Memory B cell (primary cell): Measurements from ENCODE around the gene KLC3.
"Not testable (repeated sequence)": the region's sequence is repeated elsewhere in the genome, so short reads cannot be mapped to it uniquely, and the experiment has no call there.

Experiments
- ATAC-seq: fragments of 150-1000 bp; cut with Tn5 transposase; 2 replicates; pipeline ENCODE4 v1.10.0; 2021; ENCODE audit warnings: low read depth, mild to moderate bottlenecking, moderate library complexity
- DNase-seq, 2 donors: peaks; one replicate each; pipeline ENCODE4 v3.0.0; 2022; ENCODE audit warnings: low spot score in 2 of 2
- H3K27ac Mint-ChIP-seq: one replicate; pipeline ENCODE4 v1.8.0; 2022; ENCODE audit warnings: mild to moderate bottlenecking, moderate library complexity, mixed read lengths
- H3K27me3 Mint-ChIP-seq: one replicate; pipeline ENCODE4 v1.8.0; 2022; ENCODE audit warnings: mixed read lengths
- H3K36me3 Mint-ChIP-seq: one replicate; pipeline ENCODE4 v1.8.0; 2022; ENCODE audit warnings: mild to moderate bottlenecking, mixed read lengths
- H3K4me1 Mint-ChIP-seq: one replicate; pipeline ENCODE4 v1.8.0; 2022; ENCODE audit warnings: mixed read lengths
- H3K4me3 Mint-ChIP-seq: one replicate; pipeline ENCODE4 v1.8.0; 2022; ENCODE audit warnings: mild to moderate bottlenecking, moderate library complexity, mixed read lengths
- H3K9me3 Mint-ChIP-seq: one replicate; pipeline ENCODE4 v1.8.0; 2022; ENCODE audit warnings: mixed read lengths

Gene KLC3

DNA sequence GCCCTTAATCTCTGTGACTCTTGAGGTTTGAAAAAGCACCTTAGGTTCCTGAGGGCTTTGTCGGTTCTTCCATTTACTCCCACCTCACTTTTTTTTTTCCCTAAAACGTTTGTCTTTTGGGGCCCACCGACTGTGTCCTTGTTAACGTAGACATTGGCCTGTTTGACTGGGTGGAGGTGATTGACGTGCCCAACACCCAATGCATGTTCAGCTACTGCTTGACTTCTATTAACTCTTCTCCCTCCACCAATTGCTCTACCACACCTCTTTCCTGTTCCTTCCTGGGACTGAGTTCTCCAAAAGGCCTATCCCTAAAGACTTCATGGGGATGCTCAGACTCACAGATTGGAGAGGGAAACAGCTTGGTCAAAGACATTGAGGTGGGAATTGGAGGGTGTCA, 35.1 kb upstream of the KLC3 start:
- Mint-ChIP-seq H3K9me3 (peaks cover 1% of the 10 kb centered on the region), H3K4me3 (no peak overlapping the region), H3K4me1 (no peaks in the 10 kb centered on the region), H3K27ac (no peak overlapping the region), H3K27me3 (peaks cover 2% of the 10 kb centered on the region), H3K36me3 (peaks cover 10% of the 10 kb centered on the region)
- DNase-seq (no peak), ATAC-seq (no peak)

DNA sequence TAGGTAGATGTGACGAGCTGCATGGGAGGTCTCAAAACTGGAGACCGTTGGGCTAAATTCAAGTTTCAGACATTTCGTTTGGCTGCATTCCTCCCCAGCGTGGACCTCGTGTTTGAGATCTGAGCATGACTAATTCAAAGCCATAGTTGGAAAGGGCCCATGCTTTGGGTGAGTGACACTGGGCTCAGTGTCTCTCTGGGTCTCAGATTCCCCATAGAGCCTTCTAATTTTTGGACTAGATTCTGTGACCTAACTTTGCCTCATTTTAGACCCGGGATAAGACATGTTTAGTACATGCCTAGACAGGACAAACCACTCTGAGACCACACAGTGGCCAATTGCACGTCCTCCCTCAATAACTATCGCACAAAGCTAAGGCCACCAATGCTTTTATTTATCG, 34.5 kb upstream of the KLC3 start:
- ATAC-seq = no peak
- no peak overlapping the region for H3K27ac Mint-ChIP-seq

DNA sequence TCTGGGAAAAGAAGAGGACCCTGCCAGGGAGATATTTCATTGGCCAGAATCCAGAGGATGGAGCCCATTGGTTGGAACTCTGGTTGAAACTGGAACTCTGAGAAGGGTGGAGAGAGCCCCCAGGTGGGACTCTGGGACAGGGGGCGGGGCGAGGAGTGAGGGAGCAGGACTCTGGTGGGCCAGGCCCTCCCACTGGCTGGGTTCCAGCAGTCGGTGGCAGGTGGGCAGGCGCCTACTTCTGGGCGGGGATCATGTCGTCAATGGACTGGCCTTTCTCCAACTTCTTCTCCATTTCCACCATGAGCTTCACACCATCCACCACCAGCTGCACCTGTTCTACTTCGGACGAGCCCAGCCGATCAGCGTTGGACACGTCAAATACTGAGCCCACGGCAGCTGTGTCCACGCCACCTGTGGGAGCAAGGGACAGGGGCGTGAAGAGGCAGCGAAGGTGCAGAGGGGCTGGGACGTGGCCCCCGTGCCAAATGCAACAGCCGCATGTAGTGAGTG, 34.0 kb upstream of the KLC3 start:
- DNase-seq (no peak), ATAC-seq (no peak)
- H3K4me3 Mint-ChIP-seq = no peak overlapping the region
- peaks cover 1% of the 10 kb centered on the region for H3K9me3 Mint-ChIP-seq
- H3K27me3 Mint-ChIP-seq = peaks cover 2% of the 10 kb centered on the region
- H3K36me3 Mint-ChIP-seq = peaks cover 7% of the 10 kb centered on the region
- H3K27ac Mint-ChIP-seq = no peak overlapping the region
- no peaks in the 10 kb centered on the region for H3K4me1 Mint-ChIP-seq

More for the DNA sequence above, 34.5 kb upstream of the KLC3 start:
- DNase-seq = no peak
- no peaks in the 10 kb centered on the region for H3K4me1 Mint-ChIP-seq
- H3K27me3 Mint-ChIP-seq = peaks cover 2% of the 10 kb centered on the region
- H3K36me3 Mint-ChIP-seq = peaks cover 7% of the 10 kb centered on the region
- no peak overlapping the region for H3K4me3 Mint-ChIP-seq
- H3K9me3 Mint-ChIP-seq = peaks cover 1% of the 10 kb centered on the region

- peaks cover 1% of the 10 kb centered on the region for H3K9me3 Mint-ChIP-seq
- ATAC-seq (no peak), DNase-seq (no peak)
- H3K4me3 Mint-ChIP-seq = no peak overlapping the region
- H3K36me3 Mint-ChIP-seq = peaks cover 5% of the 10 kb centered on the region
- peaks cover 3% of the 10 kb centered on the region for H3K27me3 Mint-ChIP-seq
- H3K27ac Mint-ChIP-seq = no peak overlapping the region
- no peaks in the 10 kb centered on the region for H3K4me1 Mint-ChIP-seq
These were observed 33.2 kb upstream of the KLC3 start for GRCh38 chr19:45307361-45307760.

DNA sequence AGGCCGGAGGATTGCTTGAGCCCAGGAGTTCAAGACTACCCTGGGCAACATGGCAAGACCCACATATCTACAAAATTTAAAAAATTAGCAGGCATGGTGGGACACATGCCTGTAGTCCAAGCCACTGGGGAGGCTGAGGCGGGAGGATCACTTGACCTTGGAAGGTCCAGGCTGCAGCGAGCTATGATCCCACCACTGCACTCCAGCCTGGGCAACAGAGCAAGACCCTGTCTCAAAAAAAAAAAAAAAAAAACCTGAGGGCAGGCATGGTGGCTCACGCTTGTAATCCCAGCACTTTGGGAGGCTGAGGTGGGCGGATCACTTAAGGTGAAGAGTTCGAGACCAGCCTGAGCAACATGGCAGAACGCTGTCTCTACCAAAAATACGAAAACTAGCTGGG, 31.2 kb upstream of the KLC3 start:
- not testable (repeated sequence) for H3K4me3 Mint-ChIP-seq, H3K9me3 Mint-ChIP-seq, H3K27me3 Mint-ChIP-seq, DNase-seq, H3K4me1 Mint-ChIP-seq, ATAC-seq, H3K36me3 Mint-ChIP-seq, H3K27ac Mint-ChIP-seq

- Mint-ChIP-seq H3K4me1 (no peaks in the 10 kb centered on the region), H3K27ac (no peak overlapping the region), H3K9me3 (peaks cover 1% of the 10 kb centered on the region), H3K4me3 (no peak overlapping the region), H3K36me3 (peaks cover 7% of the 10 kb centered on the region), H3K27me3 (peaks cover 15% of the 10 kb centered on the region)
- DNase-seq (no peak), ATAC-seq (no peak)
These were observed 28.9 kb upstream of the KLC3 start for GRCh38 chr19:45311621-45312020.

- not testable (repeated sequence) for H3K36me3 Mint-ChIP-seq, H3K4me1 Mint-ChIP-seq, H3K4me3 Mint-ChIP-seq, H3K9me3 Mint-ChIP-seq, H3K27ac Mint-ChIP-seq, DNase-seq, ATAC-seq
- peaks cover 17% of the 10 kb centered on the region for H3K27me3 Mint-ChIP-seq
These were observed 28.3 kb upstream of the KLC3 start for GRCh38 chr19:45312285-45312684.

GRCh38 chr19:45314708-45315245, 25.8 kb upstream of the KLC3 start:
- Mint-ChIP-seq H3K36me3 (peaks cover 5% of the 10 kb centered on the region), H3K4me1 (no peaks in the 10 kb centered on the region), H3K27me3 (peaks cover 21% of the 10 kb centered on the region), H3K27ac (no peak overlapping the region), H3K9me3 (no peaks in the 10 kb centered on the region), H3K4me3 (no peak overlapping the region)
- no peak for DNase-seq
- ATAC-seq = no peak

DNA sequence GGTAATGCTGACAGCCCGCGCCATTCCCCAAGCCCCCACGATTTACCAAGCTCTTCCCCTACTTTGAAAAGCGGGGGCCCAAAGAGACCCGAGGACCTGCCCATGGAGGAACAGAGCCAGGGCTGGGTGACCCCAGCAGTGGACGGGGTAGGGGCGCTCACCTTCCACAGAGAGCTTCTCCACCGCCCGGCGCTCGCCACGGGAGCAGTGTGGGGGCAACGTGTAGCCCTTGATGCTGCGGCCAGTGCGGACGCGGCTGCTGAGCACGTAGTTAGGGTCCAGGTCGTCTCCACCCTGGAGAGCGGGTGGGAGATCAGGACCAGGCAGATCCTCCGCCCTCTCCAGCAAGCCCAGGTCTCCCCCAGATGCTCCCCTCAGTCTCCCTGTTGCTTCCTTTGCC, 25.2 kb upstream of the KLC3 start:
- peaks cover 21% of the 10 kb centered on the region for H3K27me3 Mint-ChIP-seq
- H3K9me3 Mint-ChIP-seq = no peaks in the 10 kb centered on the region
- peaks cover 5% of the 10 kb centered on the region for H3K36me3 Mint-ChIP-seq
- ATAC-seq = no peak
- H3K27ac Mint-ChIP-seq = no peak overlapping the region
- H3K4me3 Mint-ChIP-seq = no peak overlapping the region
- no peak for DNase-seq
- H3K4me1 Mint-ChIP-seq = no peaks in the 10 kb centered on the region

DNA sequence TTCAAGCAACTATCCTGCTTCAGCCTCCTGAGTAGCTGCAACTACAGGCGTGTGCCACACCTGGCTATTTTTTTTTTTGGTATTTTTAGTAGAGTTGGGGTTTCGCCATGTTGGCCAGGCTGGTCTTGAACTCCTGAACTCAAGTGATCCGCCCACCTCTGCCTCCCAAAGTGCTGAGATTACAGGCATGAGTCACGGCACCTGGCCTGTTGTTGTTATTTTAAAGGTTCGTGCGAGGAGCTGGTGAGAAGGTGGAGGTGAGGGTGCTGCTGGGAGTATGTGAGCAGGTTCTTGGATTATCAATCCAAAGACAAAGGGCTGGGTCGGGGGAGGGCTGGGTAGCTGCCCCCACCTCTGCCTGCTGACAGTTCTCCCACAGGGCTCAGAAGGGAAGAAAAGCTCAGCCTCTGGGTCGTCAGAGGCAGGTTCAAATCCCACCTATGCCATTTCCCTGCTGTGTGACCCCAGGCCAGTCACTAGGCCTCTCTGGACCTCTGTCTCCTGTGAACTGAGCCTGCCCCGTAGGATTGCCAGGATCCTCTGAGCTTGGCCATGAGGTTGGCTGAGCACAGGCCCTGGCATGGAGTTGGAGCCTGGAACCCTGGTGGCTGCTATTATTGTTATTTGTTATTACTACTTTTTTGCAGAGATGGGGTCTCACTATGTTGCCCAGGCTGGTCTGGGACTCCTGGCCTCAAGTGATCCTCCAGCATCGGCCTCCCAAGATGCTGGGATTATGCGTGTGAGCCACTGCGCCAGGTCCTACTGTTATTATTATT, 19.4 kb upstream of the KLC3 start:
- peaks cover 22% of the 10 kb centered on the region for H3K27me3 Mint-ChIP-seq
- no peaks in the 10 kb centered on the region for H3K9me3 Mint-ChIP-seq
- no peak overlapping the region for H3K4me3 Mint-ChIP-seq
- DNase-seq (no peak), ATAC-seq (no peak)
- H3K27ac Mint-ChIP-seq = no peak overlapping the region
- peaks cover 1% of the 10 kb centered on the region for H3K4me1 Mint-ChIP-seq
- H3K36me3 Mint-ChIP-seq = peaks cover 3% of the 10 kb centered on the region

DNA sequence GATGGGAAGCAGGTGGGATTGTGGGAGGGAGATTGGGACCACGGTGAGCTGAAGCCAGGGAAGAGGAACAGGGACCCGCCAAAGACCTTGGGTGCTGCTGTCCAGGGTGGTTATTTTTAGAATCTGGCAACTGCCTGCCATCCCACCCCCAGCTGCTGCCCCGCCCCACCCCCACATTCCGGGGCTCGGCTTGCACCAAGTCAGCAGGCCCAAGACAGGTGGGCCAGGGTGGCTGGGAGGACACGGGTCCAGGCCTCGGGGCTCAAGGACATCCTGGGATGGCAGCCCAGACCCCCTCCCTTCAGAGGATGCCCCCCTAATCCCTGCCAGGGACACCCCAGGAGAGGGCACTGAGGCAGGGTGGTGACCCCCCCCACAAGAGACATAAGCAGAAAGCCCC, 18.7 kb upstream of the KLC3 start:
- DNase-seq (no peak), ATAC-seq (no peak)
- Mint-ChIP-seq H3K9me3 (no peaks in the 10 kb centered on the region), H3K4me1 (peaks cover 4% of the 10 kb centered on the region), H3K36me3 (no peaks in the 10 kb centered on the region), H3K4me3 (no peak overlapping the region), H3K27ac (no peak overlapping the region), H3K27me3 (peaks cover 20% of the 10 kb centered on the region)

GRCh38 chr19:45322311-45322710, 18.2 kb upstream of the KLC3 start:
- Mint-ChIP-seq H3K27ac (no peak overlapping the region), H3K36me3 (no peaks in the 10 kb centered on the region), H3K4me3 (no peak overlapping the region), H3K27me3 (peaks cover 19% of the 10 kb centered on the region), H3K4me1 (peaks cover 4% of the 10 kb centered on the region), H3K9me3 (no peaks in the 10 kb centered on the region)
- DNase-seq (no peak), ATAC-seq (no peak)

DNA sequence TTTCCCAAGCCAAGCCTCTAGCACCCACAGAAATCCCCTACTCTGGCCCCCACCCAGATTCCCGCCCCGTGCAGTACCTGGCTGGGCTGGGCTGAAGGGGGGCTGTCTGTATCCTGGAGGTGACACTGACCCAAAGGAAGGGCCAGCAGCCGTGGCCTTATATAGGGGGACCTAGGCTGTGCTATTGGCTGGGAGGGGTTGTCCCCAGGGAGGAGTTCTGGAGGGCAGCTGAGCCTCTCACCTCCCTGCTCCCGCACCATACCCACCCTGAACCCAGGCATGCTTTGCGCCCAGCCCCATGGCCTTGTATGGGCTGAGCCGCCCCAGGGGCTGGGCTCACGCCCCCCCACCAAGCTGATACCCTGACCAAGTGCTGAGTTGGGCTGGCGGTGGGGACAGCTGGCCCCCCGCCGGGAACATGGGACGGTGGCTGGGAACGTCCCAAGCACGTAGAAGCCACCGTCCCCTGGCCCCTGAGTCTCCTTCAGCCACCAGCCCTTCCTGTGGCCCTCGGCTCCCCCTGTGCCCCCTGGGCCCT, 17.7 kb upstream of the KLC3 start, which contains the start of gene CKM:
Gene CKM (minus strand): TSS at position 132 of the 538 bp plus-strand sequence. CDS start 3,162 bp downstream, outside the sequence.
- ATAC-seq (no peak), DNase-seq (no peak)
- no peaks in the 10 kb centered on the region for H3K9me3 Mint-ChIP-seq
- no peak within 1 kb of the TSS for H3K27ac Mint-ChIP-seq
- H3K4me1 Mint-ChIP-seq = peaks cover 4% of the 10 kb centered on the region
- H3K36me3 Mint-ChIP-seq = no peaks in the 10 kb centered on the region
- H3K4me3 Mint-ChIP-seq = no peak within 1 kb of the TSS
- H3K27me3 Mint-ChIP-seq = peaks cover 15% of the 10 kb centered on the region

GRCh38 chr19:45323671-45324081, 16.9 kb upstream of the KLC3 start:
- Mint-ChIP-seq H3K27me3 (peaks cover 17% of the 10 kb centered on the region), H3K27ac (no peak overlapping the region)

More at GRCh38 chr19:45323671-45324081, 16.9 kb upstream of the KLC3 start:
- peaks cover 4% of the 10 kb centered on the region for H3K4me1 Mint-ChIP-seq
- no peak for ATAC-seq
- no peaks in the 10 kb centered on the region for H3K9me3 Mint-ChIP-seq
- H3K4me3 Mint-ChIP-seq = no peak overlapping the region
- H3K36me3 Mint-ChIP-seq = no peaks in the 10 kb centered on the region
- DNase-seq = no peak
